Measurements from ENCODE around the gene KDM4C. TPM values are rescaled to one million over a fixed set of nuclear protein-coding genes. Genes with fewer than 3 reads are reported as not detected.

KDM4C gene
- total RNA-seq, 1 donor from 2014 or later: 18.2 TPM

GRCh38 chr9:7104625-7105024 lies 346.9 kb downstream of the KDM4C start:
- Histone ChIP-seq H3K79me2 (ENCODE audit: insufficient read depth, low read length) (no peaks in the 10 kb centered on the region), H3K4me3 (ENCODE audit: insufficient read depth, low read depth, low read length) (no peak overlapping the region), H3K9ac (ENCODE audit: low read length) (no peak overlapping the region), H3K27ac (ENCODE audit: low read depth, low read length) (no peak overlapping the region), H3K4me1 (ENCODE audit: insufficient read depth, low read length) (no peaks in the 10 kb centered on the region), H3K27me3 (ENCODE audit: insufficient read depth, low read length) (no peaks in the 10 kb centered on the region), H4K20me1 (ENCODE audit: insufficient read depth, low read length) (no peaks in the 10 kb centered on the region), H3K4me2 (ENCODE audit: low read length) (no peak overlapping the region), H3K36me3 (ENCODE audit: insufficient read depth, low read length) (no peaks in the 10 kb centered on the region), H2AFZ (ENCODE audit: low read depth, low read length) (no peak overlapping the region), H3K9me3 (ENCODE audit: insufficient read depth, low read depth, low read length) (no peaks in the 10 kb centered on the region)
- TF ChIP-seq EZH2 (IDR thresholded peaks at IDR 0.05; ENCODE audit: insufficient read depth, low read length): no peak
- no peak for TF ChIP-seq CTCF (IDR thresholded peaks at IDR 0.05; ENCODE audit: insufficient read depth, low read depth, low read length)
- Mint-ChIP-seq H3K27me3 (ENCODE audit: low read depth, unreplicated experiment) (no peaks in the 10 kb centered on the region), H3K9me3 (ENCODE audit: unreplicated experiment) (peaks cover 12% of the 10 kb centered on the region), H3K4me1 (ENCODE audit: low read depth, unreplicated experiment) (no peaks in the 10 kb centered on the region), H3K36me3 (ENCODE audit: low read depth, unreplicated experiment) (peaks cover 20% of the 10 kb centered on the region), H3K27ac (ENCODE audit: unreplicated experiment) (no peak overlapping the region), H3K4me3 (ENCODE audit: unreplicated experiment) (no peak overlapping the region)
- FAIRE-seq (no peak), DNase-seq (ENCODE audit: low read depth) (no peak)

- Mint-ChIP-seq H3K27me3 (ENCODE audit: low read depth, unreplicated experiment) (no peaks in the 10 kb centered on the region), H3K4me1 (ENCODE audit: low read depth, unreplicated experiment) (no peaks in the 10 kb centered on the region), H3K27ac (ENCODE audit: unreplicated experiment) (no peak overlapping the region), H3K4me3 (ENCODE audit: unreplicated experiment) (no peak overlapping the region), H3K36me3 (ENCODE audit: low read depth, unreplicated experiment) (peaks cover 23% of the 10 kb centered on the region), H3K9me3 (ENCODE audit: unreplicated experiment) (peaks cover 12% of the 10 kb centered on the region)
- Histone ChIP-seq H3K4me3 (ENCODE audit: insufficient read depth, low read depth, low read length) (no peak overlapping the region), H3K4me2 (ENCODE audit: low read length) (no peak overlapping the region), H3K79me2 (ENCODE audit: insufficient read depth, low read length) (no peaks in the 10 kb centered on the region), H2AFZ (ENCODE audit: low read depth, low read length) (no peak overlapping the region), H3K36me3 (ENCODE audit: insufficient read depth, low read length) (no peaks in the 10 kb centered on the region), H3K9me3 (ENCODE audit: insufficient read depth, low read depth, low read length) (no peaks in the 10 kb centered on the region), H3K9ac (ENCODE audit: low read length) (no peak overlapping the region), H3K27ac (ENCODE audit: low read depth, low read length) (no peak overlapping the region), H4K20me1 (ENCODE audit: insufficient read depth, low read length) (no peaks in the 10 kb centered on the region), H3K27me3 (ENCODE audit: insufficient read depth, low read length) (no peaks in the 10 kb centered on the region), H3K4me1 (ENCODE audit: insufficient read depth, low read length) (no peaks in the 10 kb centered on the region)
- FAIRE-seq (no peak), DNase-seq (ENCODE audit: low read depth) (no peak)
- no peak for TF ChIP-seq EZH2 (IDR thresholded peaks at IDR 0.05; ENCODE audit: insufficient read depth, low read length)
- TF ChIP-seq CTCF (IDR thresholded peaks at IDR 0.05; ENCODE audit: insufficient read depth, low read depth, low read length): no peak
These were observed 347.3 kb downstream of the KDM4C start for GRCh38 chr9:7105095-7105494.

GRCh38 chr9:7108936-7109335 lies 351.2 kb downstream of the KDM4C start:
- FAIRE-seq (no peak), DNase-seq (ENCODE audit: low read depth) (no peak)
- no peaks in the 10 kb centered on the region for H3K36me3 ChIP-seq (ENCODE audit: insufficient read depth, low read length)
- no peak overlapping the region for H3K4me2 ChIP-seq (ENCODE audit: low read length)
- no peak overlapping the region for H3K4me3 Mint-ChIP-seq (ENCODE audit: unreplicated experiment)
- no peaks in the 10 kb centered on the region for H4K20me1 ChIP-seq (ENCODE audit: insufficient read depth, low read length)
- no peaks in the 10 kb centered on the region for H3K4me1 Mint-ChIP-seq (ENCODE audit: low read depth, unreplicated experiment)
- peaks cover 20% of the 10 kb centered on the region for H3K36me3 Mint-ChIP-seq (ENCODE audit: low read depth, unreplicated experiment)
- no peaks in the 10 kb centered on the region for H3K4me1 ChIP-seq (ENCODE audit: insufficient read depth, low read length)
- no peak overlapping the region for H3K4me3 ChIP-seq (ENCODE audit: insufficient read depth, low read depth, low read length)
- H3K27ac Mint-ChIP-seq (ENCODE audit: unreplicated experiment): no peak overlapping the region
- H3K27me3 ChIP-seq (ENCODE audit: insufficient read depth, low read length): no peaks in the 10 kb centered on the region
- no peaks in the 10 kb centered on the region for H3K9me3 ChIP-seq (ENCODE audit: insufficient read depth, low read depth, low read length)
- no peak overlapping the region for H3K9ac ChIP-seq (ENCODE audit: low read length)
- no peaks in the 10 kb centered on the region for H3K27me3 Mint-ChIP-seq (ENCODE audit: low read depth, unreplicated experiment)
- H3K27ac ChIP-seq (ENCODE audit: low read depth, low read length): no peak overlapping the region
- TF ChIP-seq CTCF (IDR thresholded peaks at IDR 0.05; ENCODE audit: insufficient read depth, low read depth, low read length) (no peak), EZH2 (IDR thresholded peaks at IDR 0.05; ENCODE audit: insufficient read depth, low read length) (no peak)
- H3K9me3 Mint-ChIP-seq (ENCODE audit: unreplicated experiment): peaks cover 3% of the 10 kb centered on the region
- H2AFZ ChIP-seq (ENCODE audit: low read depth, low read length): no peak overlapping the region
- H3K79me2 ChIP-seq (ENCODE audit: insufficient read depth, low read length): no peaks in the 10 kb centered on the region
